Left renal cortex interstitium (tissue), 4 donors: ENCODE results near the gene UMPS. TPM values are rescaled to one million over a fixed set of nuclear protein-coding genes. Genes with fewer than 3 reads are reported as not detected.
A peak's percentile ranks its signal among the peaks of the same experiment; 100 is the strongest.

Source experiments
- DNase-seq, 4 donors: peaks; one replicate each; pipeline ENCODE4 v3.0.0-alpha.2; 2013; ENCODE audit warnings: low read depth in 4 of 4, low spot score in 2 of 4, missing footprints in 1 of 4
- polyA plus RNA-seq, 4 donors: library from polyadenylated mRNA; unstranded; fragments of 120-200 nt; gene quantifications; one replicate each; pipeline ENCODE4 v1.2.1, GENCODE V29; 2013; ENCODE audit not compliant: insufficient read length in 4 of 4

Gene UMPS
- polyA plus RNA-seq, result 10 to 100 TPM; 43.5 to 51.8 (median 49.3) TPM

DNA sequence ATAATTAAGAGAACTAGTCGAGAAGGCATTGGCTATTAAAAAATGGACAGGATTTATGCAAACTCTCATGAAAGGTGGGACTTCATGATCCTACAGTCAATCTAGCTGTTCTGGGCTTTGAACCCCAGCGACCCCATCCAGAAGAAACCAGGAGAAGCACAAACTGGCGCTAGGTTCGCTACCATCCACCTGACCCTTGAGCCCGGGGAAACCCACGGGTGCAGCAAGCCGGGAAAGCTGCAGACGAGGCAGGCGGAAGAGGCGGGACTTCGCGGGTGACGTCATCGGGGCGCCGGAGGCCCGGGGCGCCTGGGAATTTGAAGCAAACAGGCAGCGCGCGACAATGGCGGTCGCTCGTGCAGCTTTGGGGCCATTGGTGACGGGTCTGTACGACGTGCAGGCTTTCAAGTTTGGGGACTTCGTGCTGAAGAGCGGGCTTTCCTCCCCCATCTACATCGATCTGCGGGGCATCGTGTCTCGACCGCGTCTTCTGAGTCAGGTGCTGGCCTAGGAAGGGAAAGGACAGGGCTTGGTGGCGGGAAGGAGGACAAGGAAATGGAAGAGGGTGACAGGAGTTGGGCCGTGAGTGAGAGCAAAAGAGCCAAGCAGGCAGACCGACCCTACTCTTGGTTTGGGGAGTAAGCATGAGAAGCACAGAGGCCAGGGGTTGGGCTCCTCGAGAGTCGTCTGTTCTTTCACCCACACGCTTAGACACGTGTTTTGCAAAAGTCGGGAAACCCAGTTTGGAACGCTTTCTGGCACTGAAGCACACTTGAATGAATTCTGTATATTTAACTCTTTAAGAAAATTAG is at the start of gene UMPS:
TSS of gene UMPS (plus strand) at position 324 of the 812 bp plus-strand sequence. CDS start at position 344, 20 bp downstream.
- DNase-seq, result peak; percentile 62 to 84 (median 68)

DNA sequence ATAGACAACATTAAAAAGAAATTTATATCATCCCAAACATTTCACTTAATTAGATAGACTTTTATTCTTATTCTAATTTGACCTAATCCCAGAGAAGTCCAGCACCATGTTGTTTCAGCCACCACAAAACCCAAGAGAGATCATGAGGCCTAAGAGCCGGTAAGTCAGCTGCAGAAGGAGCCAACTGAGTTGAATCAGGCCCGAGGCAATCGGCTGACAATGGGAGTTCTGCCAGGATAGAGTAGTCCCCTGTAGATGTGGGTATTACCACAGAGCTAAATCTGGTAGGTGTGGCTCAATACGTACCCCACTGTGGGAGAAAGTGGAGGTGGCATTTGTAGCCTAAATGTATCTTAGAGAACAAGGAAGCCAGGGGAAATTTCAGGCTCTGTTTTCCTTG is 49.7 kb upstream of the UMPS start:
- DNase-seq, result no peak

DNA sequence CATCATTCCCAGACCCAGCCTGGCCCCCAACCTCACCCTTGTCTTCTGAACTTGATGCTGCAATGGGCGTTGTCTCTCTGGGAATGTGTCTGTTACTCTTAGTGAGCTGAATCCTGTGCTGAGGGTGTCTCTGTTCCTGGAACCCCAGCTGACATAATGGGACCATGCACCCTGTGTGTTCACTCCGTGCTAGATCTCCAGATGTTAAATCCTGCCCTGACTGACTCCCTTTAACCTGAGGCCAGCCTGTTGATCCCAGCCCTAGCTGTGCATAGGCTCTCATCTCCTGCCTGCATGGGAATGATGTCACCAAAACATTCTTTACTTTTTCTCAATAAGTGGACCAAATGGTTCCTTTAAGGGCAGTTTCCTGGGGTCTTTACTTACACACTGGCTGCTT is 48.0 kb upstream of the UMPS start:
- no peak for DNase-seq

DNA sequence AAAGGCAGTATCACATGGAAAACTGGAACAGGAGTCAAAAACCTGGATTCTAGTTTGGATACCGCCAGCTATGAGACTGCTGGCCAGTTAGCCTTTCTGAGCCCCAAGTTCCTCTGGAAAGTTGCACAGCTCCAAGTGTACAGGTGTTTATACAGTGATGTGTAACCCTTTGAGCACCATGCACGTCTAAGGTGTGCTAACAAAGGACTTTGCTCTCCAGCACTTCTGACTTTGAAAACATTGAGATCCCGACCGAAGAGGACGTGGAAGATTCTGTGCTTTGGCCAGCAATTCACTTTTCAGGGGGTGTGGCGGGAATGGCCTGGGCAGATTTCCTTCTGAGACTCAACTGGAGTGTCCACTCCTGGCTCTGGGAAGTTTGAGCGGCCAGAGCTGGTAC is 45.8 kb upstream of the UMPS start:
- no peak for DNase-seq

DNA sequence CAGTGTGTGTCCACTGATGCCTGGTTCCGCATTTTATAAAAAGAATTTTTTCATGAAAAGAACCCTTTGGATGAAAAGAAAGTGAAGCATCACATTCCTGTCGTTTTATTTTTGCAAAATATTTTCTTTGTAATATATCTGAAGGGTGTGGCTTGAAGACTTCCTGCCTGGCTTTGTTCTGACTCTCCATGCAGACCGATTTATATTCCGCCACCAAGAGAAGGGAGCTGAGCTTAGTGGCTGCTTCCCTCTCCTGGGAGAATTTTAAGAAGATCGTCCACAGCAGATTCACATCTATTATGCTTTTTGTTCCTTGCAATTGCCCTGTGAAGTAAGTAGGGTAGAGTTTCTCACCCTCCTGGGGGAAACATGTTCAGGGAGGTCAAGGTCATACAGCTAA is 45.2 kb upstream of the UMPS start:
- DNase-seq, result no peak

DNA sequence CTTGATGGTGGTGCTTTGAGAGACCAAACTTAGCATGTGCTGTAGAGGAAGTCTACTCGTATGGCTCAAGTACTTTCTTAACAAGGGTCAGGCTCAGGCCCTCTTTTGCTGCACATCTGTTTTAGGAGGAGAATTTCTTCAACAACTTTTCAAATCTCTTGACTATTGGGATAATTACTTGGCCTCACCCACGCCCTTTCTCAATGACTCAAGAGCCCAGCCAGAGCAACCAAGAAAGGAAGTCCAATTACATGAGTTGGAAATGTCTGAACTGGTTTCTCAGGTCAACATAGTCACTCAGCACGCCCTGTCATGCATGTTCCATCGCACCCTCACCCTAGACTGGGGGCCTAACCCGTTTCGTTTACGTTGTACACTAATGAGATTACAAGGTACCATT is 44.8 kb upstream of the UMPS start:
- DNase-seq, result no peak

DNA sequence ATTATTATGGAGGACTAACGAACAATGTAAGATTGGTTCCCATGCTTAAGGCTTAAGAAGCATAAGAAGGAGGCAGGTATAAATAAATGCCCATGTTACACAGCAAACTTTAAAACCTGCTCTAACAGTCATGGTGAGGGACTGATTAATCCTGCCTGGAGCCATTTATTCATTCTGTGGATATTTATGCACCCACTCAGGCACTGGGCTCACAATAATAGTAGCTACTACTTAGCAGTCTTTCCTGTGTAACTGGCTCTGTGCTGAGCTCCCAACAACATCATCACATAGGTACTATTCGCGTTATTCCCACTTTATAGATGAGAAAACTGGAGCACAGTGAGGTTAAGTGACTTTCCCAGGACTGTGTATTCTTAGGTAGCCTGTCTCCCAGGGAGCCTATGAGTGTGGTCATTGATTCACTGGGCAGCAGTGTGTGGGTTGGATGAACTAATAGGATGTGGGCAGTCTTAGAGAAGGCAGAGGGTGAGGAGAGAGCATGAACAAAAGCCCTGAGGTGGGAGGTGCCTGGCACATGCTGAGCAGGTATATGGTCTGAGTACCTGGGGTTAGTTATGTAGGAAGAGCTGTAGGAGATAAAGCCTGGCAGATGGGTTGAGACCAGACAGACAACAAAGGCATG is 44.1 kb upstream of the UMPS start:
- no peak for DNase-seq

DNA sequence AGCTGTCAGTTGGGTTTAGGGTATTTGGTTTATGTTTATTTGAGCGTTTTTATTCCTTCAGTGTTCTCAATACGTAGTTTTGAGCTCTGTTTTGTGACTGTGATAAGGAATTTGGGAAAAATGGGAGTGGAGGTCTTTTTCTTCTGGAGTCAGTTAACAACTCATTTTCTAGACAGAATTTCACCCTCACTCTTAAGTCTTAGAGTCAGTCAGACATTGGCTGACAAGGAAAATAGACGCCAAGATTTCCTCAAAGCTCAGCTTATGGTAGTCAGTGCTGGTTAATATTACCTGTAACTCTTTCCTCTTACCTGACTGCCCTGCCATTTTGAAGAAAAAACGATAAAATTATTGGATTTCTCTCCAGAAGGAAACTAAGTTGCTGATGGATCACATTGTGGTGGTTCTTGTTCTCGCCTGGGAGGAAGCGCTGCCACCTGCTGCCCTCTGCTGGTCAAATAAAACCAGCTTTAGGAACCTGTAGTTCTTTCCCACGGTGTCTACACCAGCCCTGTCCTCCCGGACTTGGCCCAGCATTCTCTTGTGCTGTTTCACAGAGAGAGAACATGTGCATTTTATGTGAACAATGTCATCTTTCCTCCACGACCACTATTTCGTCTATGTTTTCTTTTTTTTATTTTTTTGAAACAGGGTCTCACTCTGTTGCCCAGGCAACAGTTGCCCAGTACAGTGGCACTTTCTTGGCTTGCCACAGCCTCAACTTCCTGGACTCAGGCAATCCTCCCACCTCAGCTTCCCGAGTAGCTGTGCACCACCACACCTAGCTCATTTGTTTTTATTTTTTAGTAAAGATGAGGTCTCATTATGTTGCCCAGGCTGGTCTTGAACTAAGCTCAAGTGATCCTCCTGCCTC is 41.4 kb upstream of the UMPS start:
- DNase-seq, result peak; percentile 15 to 70 (median 42)

DNA sequence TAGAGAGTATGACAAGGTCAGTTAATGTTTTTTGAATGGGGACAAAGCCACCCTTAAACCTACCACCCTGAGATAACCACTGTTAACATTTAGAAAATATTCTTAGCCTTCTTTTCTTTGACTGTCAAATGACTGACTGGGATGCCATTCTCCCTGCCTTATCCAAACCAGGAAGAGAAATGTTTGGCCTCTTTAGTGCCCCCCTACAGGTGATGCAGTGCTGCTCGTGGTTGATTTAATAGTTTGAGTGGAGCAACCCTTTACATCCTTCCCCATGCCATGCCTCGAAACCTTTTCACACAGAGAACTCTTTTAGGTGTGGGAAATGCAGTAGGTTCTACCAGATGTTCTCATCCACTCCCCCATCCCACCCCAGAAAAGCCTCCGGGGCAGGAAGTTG is 38.7 kb upstream of the UMPS start:
- no peak for DNase-seq

DNA sequence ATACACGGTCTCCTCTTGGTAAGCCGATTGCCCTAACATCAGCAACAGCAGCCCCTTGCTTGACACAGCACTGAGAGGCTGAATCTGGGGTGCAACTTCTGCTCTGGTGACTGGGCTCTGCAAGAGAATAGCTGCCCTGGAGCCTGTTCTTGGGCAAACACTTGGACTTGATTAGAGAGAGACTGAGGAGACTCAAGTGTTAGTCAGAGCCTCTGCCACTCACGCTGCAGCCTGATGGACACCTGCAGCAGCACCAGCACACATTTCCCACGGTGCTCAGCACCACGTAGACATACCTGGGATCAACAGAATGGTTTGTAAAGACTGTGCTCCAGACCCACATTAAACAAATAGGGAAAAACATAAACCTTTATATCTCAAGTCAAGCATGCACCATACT is 35.8 kb upstream of the UMPS start:
- DNase-seq, result no peak

DNA sequence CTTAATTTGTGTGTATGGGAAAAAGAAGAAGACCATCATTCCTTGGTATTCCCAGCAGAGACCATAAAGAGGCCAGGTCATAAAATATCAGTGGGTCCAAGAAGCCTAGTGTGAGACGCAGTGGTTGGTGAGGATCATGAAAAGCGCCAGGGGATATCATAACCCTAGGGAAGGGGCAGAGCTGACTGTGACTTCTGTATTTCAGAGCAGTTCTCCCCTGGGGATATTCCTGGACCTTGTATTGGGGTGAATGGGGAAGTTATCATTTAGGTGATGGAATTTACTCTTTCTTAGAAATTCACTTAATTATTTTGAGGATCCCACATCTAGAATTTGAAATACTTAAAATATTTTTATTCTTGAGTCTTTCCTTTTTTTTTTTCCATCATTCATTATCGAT is 34.9 kb upstream of the UMPS start:
- DNase-seq, result no peak

DNA sequence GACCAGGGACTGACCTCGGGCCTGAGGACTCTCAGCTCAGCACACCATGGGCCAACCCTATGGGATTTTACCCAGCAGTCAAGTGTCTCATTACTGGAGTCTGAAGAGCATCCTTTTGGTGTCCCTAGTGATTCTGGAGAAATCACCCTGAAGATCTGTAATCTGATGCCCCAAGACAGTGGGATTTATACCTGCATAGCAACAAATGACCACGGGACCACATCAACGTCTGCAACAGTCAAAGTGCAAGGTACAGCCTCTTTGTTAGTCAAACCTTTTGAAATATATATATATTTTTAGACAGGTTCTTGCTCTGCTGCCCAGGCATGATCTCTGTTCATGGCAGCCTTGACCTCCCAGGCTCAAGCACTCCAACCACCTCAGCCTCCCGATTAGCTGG is 34.2 kb upstream of the UMPS start:
- no peak for DNase-seq

DNA sequence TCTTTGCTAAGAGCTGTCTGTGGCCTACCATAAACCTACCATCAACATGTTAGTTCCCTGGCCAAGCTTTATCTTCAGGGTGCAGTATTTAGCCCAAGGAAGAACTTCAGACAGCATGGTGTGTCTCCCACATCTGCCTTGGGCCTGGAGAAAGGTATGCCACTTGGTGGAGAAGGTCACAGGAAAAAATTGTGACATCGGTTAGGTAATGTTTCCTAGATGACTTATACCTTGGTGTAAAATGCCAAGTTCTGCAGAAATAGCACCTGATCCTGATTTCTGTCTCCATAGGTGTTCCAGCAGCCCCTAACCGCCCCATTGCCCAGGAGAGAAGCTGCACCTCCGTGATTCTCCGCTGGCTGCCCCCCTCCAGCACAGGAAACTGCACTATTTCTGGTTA is 33.0 kb upstream of the UMPS start:
- no peak for DNase-seq

DNA sequence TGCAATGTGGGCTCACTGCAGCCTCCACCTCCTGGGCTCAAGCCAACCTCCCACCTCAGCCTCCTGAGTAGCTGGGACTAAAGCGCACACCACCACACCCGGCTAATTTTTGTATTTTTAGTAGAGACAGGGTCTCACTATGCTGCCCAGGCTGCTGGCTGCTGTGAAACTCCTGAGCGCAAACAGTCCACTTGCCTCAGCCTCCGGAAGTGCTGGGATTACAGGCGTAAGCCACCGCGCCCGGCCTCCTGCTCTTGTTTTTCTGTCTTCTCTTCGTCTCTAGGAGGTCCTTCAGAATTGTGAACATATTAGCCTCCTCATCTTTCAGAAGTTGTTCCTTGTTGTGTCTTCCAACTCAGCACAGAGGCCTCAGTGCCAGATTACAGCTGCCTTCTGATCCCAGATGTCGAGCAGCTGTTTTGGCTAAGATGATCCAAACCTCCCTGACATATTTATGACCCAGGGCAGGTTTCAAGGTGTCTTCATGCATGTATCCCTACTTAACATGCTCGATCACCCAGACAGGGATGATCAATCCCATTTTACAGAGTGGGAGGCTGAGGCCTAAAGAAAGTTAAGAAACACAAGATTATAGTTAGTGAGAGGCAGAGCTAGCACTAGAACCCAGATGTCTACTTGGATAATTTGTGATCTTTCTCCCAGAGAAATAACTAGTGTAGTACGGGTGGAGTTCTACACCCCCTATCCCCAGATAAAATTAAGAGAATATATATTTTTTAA is 32.1 kb upstream of the UMPS start:
- no peak for DNase-seq

DNA sequence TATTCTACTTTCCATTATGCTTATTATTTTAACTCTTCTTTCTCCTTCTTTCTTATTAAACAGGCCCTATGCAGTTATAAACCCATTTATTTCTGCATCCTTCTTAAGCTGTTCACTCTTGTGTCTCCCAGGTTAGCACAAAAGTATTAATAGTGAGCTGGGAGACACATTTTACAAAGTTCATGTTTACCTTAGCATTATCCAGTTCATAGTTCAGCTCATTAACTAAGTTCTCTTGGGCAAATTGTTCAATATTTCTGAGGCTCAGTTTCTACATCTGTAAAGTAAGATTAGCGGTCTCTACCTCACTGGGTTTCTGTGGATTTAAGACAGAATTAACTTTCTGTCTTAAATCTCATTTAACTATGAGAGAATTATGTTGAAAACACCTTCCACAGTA is 31.2 kb upstream of the UMPS start:
- no peak for DNase-seq

DNA sequence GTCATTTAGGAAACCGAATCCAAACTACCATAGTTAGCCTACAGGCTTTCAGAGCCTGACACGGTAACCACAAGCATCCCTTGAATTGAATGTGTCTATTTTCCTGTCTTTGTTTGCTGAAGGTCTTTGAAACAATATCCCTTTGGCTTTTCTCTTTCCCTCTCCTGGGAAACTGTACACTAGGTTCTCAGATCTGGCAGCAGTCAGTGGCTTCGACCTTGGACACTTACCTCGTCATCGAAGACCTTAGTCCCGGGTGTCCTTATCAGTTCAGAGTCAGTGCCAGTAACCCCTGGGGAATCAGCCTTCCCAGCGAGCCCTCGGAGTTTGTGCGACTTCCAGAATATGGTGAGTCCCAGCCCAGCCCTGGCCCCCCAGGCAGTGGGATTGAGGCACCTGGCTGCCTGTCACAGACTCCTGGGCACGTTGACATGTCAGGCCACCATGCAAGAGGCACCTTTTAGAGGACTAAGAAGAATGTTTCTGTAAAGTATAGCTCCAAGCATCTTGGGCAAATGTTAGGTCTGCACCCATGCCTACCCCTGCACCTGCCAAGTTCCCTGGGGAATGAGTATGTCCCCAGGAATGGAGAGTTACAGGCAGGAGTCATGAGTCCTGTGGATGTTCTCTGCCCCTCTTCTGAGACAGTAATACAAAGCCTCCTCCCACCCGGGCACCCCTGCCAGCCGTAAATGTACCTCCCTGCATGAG is 30.4 kb upstream of the UMPS start:
- DNase-seq, result no peak

DNA sequence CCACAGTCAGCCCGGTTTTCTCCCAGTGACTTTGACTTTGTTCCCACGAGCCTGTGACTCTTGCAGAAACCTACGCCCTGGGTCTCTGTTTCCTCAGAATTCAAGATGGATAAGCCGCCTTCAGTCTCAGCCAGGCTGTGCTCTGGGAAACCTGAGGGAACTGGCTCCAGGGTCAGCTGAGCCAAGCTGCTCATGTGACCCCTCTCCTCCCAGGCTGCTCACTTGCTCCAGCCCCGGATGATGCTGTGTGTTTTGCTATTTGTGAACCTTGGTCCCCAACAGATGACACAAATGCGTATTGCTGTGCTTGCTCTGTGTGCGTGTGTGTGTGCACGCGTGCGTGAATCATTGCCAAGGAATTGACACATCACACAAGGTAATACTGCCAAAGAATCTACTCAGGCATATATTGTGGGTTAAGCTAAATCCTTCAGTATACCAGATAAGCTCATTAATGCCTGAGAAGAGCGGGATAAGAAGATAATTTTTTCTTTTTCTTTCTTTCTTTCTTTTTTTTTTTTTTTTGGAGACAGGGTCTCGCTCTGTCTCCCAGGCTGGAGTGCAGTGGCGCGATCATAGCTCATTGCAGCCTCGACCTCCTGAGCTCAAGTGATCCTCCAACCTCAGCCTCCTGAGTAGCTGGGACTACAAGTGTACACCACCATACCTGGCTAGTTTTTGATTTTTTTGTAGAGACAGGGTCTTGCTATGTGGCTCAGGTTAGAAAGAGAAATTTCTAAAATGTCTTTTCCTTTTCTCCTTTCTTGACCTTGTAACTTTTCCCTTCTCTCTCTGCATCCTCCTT is 29.2 kb upstream of the UMPS start:
- DNase-seq, result no peak

DNA sequence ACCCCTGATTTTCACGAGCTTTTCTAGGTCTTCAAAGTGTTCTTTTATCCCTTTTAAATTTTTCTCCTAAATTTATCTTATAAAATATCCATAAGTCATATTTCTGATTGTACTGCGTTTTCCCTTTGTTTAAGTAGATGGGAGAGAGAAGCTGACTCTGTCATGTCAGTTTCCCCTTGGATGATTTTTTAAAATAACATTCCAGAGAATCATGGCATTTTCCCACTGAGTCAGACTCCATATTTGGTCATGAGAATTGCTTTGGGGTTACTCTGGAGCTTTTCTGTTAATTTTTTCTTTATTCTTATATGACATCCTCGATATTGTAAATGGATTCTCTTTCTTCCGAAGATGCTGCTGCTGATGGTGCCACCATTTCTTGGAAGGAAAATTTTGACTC is 28.6 kb upstream of the UMPS start:
- no peak for DNase-seq

DNA sequence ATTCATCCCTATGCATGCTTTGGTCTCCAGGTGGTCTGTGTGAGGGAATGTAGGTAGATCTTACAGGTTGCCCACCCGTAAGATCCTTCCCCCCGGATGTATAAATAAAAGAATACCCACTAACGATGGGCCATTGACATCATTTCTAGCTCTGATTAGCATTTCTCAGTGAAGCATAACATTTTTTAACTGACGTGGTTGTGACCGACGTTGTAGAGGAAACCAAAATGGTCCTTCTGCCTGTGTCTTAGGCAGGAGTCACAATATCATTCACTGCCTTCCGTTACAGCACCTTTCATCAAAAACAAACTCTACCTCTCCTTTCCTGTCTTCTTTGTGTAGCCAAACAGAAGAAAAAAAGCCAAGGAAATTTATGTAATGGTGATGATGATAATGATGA is 27.3 kb upstream of the UMPS start:
- DNase-seq, result no peak
